Neural progenitor cell (in vitro differentiated cells): Measurements from ENCODE around the gene NDST1.

ENCODE experiments used
- EZH2 ChIP-seq: fragments of 200-600 bp; sonication (generic); IDR thresholded peaks from 2 replicates; pipeline ENCODE4 v1.6.1; 2017; ENCODE audit warnings: antibody characterized with exemption, mild to moderate bottlenecking, moderate library complexity
- EZH2phosphoT487 ChIP-seq: fragments of 200-600 bp; sonication (generic); IDR thresholded peaks from 2 replicates; pipeline ENCODE4 v1.6.1; 2017; ENCODE audit warnings: antibody characterized with exemption
- TF ChIP-seq, protein P1 (sequence below): fragments of 200-600 bp; sonication (generic); IDR thresholded peaks from 2 replicates; pipeline ENCODE4 v1.5.1; 2017; ENCODE audit warnings: antibody characterized with exemption, mild to moderate bottlenecking

DNA sequence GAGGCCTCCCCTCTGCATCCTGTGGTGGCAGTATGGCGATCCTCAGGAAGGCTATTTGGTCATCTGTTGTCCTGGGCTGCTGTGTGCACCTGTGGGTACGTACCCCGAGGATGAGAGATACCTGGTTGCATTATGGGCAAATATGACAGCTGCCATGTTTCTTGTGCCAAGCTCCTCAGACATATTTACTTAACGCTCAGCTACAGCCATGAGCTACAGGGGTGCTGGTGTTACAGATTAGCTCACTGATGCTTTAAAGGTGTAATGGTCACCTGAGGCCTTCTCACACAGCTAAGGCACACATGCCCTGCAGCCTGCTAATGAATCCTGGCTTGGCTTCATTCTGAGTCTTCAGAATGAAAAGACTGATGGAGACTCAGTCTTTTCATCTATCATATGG is 12.0 kb downstream of the NDST1 start:
- TF ChIP-seq, protein P1, sequence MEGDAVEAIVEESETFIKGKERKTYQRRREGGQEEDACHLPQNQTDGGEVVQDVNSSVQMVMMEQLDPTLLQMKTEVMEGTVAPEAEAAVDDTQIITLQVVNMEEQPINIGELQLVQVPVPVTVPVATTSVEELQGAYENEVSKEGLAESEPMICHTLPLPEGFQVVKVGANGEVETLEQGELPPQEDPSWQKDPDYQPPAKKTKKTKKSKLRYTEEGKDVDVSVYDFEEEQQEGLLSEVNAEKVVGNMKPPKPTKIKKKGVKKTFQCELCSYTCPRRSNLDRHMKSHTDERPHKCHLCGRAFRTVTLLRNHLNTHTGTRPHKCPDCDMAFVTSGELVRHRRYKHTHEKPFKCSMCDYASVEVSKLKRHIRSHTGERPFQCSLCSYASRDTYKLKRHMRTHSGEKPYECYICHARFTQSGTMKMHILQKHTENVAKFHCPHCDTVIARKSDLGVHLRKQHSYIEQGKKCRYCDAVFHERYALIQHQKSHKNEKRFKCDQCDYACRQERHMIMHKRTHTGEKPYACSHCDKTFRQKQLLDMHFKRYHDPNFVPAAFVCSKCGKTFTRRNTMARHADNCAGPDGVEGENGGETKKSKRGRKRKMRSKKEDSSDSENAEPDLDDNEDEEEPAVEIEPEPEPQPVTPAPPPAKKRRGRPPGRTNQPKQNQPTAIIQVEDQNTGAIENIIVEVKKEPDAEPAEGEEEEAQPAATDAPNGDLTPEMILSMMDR = no peak
- no peak for TF ChIP-seq EZH2
- no peak for TF ChIP-seq EZH2phosphoT487
